GM21447 (cell line): ENCODE results near the gene MAP2K5.

Experiments
- ATAC-seq: cut with Tn5 transposase; IDR thresholded peaks from one replicate; pipeline ENCODE4 v1.9.1; 2021; ENCODE audit not compliant: unreplicated experiment

MAP2K5 gene

GRCh38 chr15:67521029-67521782, 21.3 kb upstream of the MAP2K5 start, which contains the start of gene C15orf61:
Gene C15orf61, plus strand, starts transcription at chr15:67521131. Its CDS starts 118 bp downstream, at chr15:67521249.
- peak; percentile 68 for ATAC-seq

DNA sequence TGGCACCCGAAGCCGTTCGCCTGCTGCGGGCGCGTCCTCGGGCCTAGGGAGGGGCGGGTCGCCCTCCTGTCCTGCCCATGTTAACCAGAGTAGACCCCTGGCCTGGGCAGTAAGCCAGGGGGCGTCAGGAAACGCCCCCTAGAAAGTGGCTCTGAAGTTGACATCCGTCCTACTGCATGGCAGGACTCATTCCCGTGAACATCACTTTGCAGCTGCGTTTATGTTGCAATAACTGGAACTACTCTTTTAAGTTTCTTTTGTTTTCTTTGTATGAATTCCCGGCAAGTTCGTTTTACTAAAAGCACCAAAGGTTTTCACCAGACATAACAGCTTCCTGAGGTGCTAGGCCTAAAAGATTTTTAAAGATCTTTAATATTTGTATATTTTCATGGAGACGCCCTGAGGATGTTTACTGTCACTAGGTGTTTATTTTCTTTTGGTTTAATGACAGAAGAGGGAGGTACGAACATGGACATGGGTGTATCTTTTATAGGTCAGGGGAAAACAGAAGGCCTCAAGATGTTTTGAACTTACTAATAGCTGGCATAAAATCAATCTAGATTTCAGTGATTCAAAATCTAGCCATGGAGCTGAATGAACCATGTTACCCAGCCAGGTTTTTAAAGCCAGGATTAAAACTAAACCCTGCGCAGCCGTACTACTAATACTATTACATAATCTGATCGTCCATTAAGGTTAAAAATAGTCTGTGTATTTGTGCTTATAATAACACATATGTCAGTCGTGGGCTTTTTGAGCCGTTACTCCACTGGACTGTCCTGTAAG, 20.5 kb upstream of the MAP2K5 start:
- no peak for ATAC-seq

DNA sequence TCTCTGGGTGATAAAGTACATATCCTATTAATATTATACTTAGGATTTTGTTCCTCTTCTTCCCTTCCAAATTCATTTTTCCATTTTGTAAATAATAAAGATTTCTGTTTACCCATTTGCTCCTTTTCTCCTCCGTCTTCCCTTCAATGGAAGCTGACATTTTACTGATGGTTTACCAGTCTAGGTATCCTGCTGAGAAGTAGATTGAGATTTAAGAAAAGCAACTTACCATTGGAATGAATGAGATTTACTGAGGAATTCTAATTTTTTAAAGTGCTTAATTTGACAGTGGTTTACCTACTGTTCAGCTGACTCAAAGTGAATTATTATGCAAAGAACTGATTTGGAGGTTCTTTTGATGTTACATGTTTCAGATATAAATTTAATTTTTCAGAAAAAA, 19.2 kb upstream of the MAP2K5 start:
- ATAC-seq, result no peak

DNA sequence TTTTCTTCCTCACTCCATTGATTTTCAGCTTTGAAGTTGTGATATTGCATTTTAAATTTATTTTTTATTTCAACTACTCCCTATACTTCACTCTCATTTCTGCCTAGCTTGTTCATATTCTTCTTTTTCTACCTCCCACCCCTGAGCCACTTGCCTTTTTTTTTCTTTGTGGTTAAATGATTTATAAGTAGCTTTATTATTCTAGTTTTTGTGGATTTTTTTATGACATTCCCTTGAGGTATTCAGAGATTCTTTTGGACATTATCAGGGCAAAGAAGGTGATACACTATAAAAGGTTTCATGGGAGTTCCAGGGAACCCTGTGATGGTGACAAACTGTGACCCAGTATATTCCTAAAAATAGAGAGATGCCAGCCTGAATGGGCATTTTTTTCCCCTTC, 18.3 kb upstream of the MAP2K5 start:
- ATAC-seq, result no peak

DNA sequence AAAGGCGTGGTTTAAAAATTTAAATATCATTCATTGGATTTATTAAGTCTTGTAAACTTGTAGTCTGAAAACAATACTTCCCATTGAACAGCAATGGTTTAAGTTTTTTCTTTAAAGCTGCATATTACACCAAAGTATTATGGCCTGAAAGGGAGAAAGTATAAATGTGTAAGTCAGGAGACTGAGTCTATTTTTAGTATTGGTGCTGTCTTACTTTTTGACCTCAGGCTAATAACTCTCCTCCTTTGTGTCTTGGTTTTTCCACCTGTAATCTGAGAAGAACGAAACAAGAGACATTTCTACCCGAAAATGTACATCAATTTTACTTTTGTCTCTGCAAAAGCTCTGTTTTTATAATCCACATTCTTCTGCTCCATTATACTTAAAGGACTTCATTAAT, 14.0 kb upstream of the MAP2K5 start:
- ATAC-seq, result no peak

DNA sequence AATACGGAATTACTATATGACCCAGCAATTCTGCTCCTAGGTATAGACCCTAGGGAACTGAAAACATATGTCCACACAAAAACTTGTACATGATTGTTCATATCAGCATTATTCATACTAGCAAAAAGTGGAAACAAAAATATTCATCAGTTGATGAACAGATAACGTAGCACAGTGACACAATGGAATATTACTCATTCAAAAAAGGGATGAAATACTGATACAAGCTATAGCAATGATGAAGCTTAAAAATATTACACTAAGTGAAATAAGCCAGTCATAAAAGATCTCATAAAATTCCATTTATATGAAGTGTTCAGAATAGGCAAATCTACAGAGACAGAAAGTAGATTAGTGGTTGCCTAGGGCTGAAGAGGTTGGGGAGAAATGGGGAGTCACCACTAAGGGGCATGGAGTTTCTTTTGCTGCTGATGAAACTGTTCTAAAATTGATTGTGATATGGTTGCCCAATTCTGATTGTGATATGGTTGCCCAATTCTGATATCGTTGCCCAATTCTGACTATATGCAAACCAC, 11.1 kb upstream of the MAP2K5 start:
- no peak for ATAC-seq

- ATAC-seq, result no peak
Measured at GRCh38 chr15:67533873-67534272, 8.6 kb upstream of the MAP2K5 start.

DNA sequence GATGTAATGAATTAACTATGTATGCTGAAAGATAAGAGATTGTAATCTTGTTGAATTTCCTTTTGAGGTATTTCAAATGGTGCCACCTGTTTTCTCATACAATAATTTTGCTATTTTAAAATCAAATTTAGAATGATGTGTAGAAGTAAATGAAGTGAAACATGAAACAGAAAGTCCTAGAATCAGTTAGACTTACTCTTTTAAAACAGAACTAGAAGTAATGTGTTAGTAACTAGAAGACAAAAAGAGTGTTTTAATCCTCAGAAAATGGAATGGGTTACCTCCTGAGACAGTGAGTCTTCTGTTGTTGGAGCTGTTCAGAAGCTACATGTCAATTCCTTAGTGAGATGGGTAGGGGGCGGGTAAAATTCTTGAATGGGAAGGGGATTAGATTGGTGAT, 8.1 kb upstream of the MAP2K5 start:
- ATAC-seq, result no peak

GRCh38 chr15:67537771-67538170, 4.7 kb upstream of the MAP2K5 start:
- ATAC-seq, result no peak

DNA sequence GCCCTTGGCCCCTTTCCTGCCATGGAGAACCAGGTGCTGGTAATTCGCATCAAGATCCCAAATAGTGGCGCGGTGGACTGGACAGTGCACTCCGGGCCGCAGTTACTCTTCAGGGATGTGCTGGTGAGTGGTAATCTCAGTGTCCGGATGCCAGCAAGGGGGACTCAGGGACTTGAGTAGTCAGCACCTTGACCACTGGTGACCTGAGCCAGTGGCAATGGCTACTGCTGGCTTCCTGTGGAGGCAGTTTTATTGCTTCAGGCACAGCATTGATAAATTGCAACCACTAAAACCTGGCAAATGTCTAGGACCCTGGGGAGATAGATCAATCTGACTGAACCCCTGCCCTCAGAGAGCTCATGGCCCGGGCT, 830 bp downstream of the MAP2K5 start:
- no peak for ATAC-seq

- ATAC-seq, result no peak
Measured at GRCh38 chr15:67544475-67544874, 2.0 kb downstream of the MAP2K5 start.

DNA sequence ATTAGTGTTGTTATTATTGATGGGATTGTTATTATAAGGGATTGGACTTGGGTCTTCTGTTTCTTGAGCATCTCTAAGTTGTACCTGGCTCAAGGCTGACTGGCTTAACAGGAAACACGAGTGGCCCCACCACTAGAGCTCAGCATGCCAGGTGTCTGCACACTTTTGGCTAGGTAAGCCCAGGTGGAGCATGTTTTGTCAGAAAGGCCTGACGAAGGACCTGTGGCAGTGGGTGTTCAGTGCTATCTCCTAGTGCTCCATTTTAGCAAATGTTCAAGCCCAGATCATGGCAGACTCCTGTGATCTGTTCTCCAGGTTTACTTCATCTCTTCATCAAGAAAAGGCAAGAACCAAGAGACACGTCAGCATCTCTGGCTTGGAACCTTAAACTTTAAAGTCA, 3.4 kb downstream of the MAP2K5 start:
- ATAC-seq, result no peak

GRCh38 chr15:67547064-67547463, 4.6 kb downstream of the MAP2K5 start:
- ATAC-seq, result no peak

DNA sequence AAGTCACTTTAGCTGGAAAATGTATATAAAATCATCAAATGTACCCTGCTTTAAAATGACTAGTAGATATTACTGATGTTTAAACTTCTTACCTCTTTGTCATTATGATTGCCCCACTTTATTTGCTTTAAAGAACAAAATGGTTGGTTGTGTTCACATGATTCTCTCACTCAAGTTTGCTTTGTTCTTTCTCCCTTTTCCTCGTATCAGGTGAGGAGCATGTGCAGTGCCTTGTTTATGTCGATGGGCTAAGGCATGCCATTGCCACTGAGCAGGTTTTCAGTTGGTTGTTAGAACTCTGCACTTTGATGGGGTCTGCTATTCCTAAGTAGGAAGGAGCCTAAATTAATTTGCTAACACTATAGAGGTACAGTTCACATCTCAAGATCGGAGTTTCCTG, 5.3 kb downstream of the MAP2K5 start:
- no peak for ATAC-seq

DNA sequence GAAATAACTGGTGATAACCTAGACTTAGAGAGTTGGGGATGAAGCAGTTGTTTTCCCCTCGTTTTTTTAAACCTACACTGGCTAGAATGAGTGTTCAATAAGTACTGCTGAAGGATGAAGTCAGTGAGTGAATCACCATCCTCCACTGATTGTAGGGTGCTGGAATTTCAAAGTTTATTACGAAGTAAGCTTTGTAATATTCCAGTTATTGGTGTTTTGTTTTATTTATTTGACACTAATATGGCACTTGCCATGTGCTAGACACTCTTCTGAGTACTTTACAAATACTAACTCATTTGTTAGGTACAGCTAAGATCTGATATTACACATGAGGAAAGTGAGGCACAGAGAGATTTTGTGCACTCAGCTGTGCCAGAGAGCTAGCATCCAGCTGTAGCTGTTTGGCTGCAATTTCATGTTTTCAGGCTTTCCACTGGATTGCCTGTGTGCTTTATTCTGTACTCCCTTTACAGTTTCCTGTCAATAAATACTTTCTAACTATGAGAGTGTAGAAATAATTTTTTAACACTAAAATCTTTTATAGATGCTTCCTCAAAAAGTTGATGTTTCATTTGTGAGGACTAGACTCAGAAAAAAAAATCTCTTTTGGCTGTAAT, 5.8 kb downstream of the MAP2K5 start:
- ATAC-seq, result no peak

DNA sequence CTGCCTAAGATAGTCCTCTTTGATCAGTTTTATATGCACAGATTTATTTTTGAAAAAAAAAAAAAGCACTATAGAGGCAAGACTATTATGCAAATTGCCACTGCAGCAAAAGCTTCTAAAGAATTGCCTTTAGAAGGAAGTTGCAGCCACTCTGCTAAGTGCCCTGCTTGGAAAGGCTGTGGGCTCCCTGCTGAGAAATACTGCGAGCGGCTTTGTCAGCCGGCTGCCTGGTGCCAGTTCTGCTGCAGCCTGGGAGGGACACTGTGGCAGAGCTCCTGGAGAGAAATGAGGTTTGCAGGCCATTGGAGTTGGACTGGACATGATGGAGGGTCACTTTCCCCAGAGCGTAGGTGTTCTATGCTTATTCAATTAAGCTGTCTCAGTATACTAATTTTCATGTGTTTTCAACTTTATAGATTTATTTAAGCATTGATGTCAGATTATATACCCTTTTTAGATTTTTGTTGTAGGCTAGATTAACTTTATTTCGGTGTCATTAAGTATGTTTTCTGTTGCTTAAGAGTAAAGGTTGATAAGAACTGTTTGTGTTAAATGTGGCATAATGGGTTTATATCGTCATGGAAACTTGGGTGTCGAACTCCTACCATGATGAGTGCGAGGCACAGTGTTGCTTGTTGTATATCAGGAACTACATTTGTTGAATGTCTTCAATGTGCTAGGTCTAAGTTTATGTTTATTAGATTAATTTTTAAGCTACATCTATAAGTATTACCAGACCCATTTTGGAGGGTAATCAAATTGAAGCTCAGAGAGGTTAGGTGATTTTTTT, 6.6 kb downstream of the MAP2K5 start:
- no peak for ATAC-seq

- no peak for ATAC-seq
Measured at GRCh38 chr15:67549736-67550135, 7.2 kb downstream of the MAP2K5 start.

DNA sequence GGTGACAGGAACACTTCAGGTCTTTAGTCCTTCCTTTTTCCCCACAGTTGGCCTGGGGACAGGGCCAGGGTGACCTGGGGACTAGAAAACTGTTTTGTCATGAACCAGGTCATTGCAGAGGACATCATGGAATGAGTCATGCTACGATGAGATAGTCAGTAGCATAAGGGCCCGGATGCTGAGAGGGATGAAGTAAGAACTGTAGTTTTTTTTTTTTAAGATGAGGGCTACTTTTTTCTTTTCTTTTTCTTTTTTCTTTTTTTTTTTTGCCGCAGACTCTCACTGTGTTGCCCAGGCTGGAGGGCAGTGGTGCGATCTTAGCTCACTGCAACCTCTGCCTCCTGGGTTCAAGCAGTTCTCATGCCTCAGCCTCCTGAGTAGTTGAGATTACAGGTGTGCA, 8.0 kb downstream of the MAP2K5 start:
- ATAC-seq, result no peak

- no peak for ATAC-seq
Measured at GRCh38 chr15:67551207-67551743, 8.8 kb downstream of the MAP2K5 start.

DNA sequence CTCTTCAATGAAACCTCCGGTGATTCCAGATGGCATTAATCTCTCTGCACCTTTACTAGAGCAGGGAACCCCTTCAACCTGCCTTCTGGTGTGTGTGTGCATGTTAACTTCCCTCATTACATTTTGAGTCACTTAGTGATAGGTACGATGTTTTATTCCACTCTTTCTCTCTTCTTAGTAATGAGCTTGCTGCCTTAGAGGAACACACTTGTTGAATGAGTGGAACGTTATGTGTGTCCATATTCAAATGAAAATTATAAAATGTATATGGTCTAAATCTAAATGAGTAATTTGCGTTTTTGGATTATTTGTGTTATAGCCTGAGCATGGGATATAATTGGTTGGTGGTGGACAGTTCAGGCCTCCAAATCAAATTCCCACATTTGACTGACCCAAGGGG, 12.1 kb downstream of the MAP2K5 start:
- ATAC-seq, result no peak
